CD4-positive, alpha-beta T cell treated with Interferon alpha-2 for 1 hour (primary cell): ENCODE results near the gene MLPH.

Experiments used
- DNase-seq, 2 donors: peaks; one replicate each; pipeline ENCODE4 v3.0.0-alpha.2; 2020 to 2022

MLPH gene

GRCh38 chr2:237480988-237481525, 6.0 kb upstream of the MLPH start:
- DNase-seq, result no peak

DNA sequence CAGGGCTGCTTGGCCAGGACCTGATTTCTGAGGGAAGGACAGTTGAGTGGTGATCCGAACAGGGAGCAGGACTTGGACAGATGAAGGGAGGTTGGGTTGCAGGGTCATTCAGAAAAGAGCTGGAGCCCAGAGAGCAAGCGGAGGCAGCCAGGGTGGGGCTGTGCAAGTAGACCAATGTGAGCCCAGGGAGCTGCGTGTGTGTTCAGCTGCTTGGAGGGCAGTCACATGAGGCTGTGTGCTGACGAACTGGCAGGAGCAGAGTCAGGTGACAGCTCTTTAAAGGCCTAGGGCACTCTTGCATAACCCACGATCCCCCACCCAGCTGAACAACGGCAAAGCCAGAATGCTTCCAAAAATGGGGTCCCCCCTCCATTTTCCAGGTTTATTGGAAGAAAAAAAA, 4.6 kb upstream of the MLPH start:
- no peak for DNase-seq

GRCh38 chr2:237483018-237483731, 3.9 kb upstream of the MLPH start:
- no peak for DNase-seq

DNA sequence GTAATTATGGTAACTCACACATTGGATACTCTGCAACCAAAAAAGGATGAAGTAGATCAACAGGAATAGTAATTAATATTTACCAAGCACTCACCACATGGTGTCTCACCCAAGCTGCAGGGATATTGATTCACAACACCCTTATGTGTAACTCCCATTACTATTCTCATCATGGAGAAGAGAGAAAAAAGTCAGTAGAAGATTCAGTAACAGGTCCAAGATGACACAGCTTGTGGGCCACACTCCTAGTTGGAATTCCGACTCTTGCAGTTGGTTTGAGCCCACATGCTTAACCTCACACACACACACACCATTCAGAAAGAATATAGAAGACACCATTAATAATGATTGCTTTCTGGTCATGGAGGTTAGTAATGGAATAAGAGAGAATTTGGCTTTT, 1.7 kb upstream of the MLPH start:
- no peak for DNase-seq

DNA sequence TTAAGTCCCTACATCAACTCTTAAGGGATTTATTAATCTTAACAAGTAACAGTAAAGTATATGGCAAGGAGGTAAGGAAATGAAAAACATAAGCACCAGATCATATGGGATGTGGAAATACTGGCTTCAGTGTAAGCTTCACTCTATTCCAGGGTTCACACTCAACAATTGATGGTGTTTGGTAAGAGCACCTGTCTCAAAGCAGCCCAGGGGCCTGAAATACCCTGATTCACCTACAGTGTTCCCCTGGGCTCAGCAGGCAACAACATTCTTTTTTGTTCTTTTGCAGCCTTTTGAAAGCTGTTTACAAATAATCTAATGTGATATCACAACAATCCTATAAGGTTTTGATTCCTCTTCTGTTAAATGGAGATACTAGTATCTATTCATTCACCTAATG, 1.2 kb upstream of the MLPH start:
- no peak for DNase-seq

GRCh38 chr2:237486334-237486818, 675 bp upstream of the MLPH start:
- DNase-seq, result no peak

DNA sequence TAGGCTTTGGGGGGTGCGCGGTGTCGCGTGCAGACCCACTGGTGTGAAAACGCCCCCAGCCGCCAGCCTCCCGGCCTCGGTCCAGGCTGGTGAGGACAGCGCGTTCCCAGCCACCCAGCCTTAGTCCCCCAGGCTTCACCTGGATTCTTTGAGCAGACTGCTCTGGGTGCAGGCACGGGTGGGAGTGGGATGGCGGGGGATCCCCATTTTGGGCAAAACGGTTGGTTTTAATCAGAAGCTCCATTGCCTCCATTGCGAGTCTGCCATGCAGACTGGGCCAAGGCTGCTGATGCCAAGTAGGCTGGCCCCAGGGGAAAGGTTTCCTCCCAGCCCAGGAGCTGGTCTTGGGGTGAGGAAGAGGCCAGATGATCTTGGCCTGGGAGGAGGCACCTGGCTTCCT, 445 bp downstream of the MLPH start:
- DNase-seq, result no peak

DNA sequence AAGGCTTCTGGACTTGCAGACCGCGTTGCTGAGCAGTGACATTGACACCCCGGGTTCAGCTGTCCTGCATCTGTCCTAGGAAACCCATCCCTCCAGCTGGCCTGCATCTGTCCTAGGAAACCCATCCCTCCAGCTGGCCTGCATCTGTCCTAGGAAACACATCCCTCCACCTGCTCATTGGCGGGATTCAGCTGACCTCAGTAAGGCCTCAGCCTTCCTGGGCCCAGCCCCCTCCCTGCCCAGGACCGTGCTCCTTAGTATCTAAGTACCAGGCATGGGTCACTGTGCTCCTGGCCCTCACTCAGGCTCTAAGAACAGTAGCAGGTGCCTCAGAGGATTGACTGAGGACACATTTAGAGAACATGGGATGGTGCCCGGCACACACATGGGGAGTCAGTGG, 1.2 kb downstream of the MLPH start:
- no peak for DNase-seq

DNA sequence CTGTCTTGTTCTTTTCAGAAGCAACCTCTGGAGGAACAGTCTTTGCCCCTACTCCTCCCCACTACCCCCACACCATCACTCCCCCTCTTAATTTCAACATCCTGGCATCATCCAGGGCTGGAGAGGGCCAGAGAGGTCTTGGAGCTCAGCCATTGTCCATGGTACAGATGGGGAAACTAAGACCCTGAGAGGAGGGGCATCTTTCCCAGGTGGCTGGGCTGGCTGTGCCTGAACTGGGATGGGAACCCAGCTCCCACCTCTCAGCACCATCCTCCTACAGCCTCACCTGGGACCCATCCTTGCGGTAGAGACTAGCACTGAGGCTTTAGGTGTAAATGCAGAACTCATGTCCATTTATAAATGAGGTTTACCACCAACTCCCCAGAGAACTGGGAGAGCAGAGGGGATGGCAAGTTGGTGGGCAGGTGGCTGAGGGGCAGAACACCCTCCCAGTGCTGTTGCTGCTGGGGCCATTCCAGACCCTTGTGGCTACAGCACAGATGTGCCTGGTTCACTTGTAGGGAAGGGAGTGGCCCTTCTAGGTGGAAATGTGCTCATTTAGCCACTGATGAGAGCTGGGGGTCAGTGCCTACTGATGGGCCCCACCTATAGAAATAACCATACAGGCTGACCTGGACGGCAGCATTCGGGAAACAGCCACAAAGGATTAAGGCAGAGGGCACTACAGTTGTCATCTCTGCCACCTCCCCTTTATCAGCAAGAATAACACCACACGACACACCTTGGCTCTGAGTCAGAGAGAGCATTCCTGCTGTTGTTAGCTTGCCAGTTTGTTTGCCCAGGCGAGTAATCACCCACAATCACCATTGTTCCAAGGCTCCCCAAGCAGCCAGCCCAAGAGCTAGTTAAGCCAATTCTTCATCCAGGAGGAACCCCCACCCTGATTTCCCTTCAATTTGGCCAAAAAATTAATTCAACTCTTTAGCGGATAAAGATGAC, 2.1 kb downstream of the MLPH start:
- no peak for DNase-seq

DNA sequence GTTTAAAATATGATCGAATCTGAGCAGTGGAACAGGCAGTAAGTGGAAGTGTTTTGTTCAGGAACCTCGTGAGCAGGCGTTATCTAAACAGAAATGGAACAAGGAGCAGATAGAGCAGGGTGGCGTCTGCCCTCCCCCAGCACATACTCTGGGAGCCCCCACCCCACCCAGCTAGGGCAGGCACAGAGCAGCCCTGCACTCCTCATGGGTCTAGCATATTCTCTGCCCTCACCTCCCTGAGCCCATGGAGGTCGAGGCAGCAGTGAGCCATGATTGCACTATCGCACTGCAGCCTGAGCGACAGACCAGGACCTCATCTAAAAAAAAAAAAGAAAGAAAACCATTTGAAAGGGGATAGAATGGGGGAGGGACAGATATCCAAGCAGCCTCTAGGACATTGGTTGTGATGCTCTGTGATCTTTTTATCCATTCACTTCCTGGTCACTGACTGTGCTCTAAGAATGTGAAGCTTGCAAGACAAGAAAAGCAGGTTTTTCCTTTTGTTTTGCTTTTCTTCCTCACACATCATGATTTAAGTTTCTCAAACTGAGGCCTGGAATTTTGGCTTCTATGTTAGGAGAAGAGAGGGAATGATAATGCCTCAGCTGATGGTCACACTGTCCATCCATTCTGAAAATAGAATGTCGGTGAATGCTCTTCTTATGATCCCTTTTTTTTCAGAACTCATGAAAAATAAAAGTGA, 3.1 kb downstream of the MLPH start:
- DNase-seq, result no peak

- DNase-seq, result no peak
Observed at GRCh38 chr2:237490795-237491194, 3.7 kb downstream of the MLPH start.

GRCh38 chr2:237491515-237492118, 4.6 kb downstream of the MLPH start:
- DNase-seq, result no peak

DNA sequence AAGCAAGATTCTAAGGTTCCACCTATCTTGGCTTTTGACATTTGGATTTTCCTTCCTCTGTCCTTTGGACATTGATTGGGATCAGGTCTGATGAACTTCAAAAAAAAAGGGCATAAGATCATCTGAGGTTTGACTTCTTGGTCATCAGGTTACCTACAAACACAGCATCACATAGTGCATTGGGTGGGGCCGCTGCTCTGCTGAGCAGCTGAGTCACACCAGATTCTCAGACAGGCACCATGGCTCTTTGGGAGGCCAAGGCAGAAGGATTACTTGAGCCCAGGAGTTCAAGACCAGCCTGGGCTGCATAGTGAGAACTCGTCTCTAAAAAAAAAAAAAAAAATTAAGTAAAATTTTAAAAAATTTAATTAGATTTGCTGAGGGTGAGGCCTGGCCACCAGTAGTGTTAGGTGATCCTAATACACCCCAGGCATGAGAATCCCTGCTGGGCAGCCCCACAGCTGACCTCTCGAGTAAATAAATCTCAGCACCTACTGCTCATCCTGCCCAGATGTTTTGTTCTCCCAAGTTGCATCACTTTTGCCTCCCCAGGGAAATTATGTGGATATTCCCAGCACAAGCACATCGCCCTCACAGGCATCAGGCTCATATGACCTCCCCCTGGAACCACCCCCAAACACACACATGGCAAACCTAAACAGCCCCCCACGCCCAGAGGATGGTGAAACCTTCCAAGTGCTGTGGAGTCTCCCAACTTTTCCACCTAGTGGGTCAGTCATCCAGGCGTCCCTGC, 5.3 kb downstream of the MLPH start:
- no peak for DNase-seq

GRCh38 chr2:237494066-237494465, 7.0 kb downstream of the MLPH start:
- DNase-seq, result no peak

DNA sequence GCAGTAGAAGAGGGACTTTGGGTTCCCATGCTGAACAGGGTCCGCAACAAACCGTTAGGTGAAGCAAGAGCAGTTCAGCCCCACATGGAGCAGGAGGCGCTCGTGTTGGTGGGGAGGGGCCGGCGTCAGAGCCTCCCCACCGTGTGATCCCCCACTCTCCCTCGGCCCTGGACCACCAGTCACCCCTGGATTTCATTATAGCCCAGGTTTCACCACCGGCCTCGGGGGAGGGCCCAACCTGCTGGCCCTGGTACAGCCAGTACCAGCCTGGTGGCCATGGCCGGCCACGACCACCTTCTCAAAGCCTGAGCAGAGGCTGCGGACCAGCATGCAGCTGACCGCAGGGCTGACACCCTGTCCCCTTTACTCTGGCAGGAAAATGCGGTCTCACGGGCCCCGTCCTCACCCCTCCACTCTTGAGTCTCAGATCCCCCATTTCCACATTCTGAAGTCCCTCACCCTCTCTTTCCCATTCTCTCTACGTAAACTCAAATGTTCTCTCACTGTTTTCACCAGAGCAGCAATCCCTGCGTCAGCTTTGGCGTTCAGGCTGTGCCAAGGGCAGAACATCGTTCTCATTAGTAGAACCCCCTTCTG, 8.6 kb downstream of the MLPH start:
- no peak for DNase-seq

GRCh38 chr2:237496428-237496827, 9.4 kb downstream of the MLPH start:
- DNase-seq, result no peak

GRCh38 chr2:237497009-237497837, 10.2 kb downstream of the MLPH start:
- DNase-seq, result no peak

DNA sequence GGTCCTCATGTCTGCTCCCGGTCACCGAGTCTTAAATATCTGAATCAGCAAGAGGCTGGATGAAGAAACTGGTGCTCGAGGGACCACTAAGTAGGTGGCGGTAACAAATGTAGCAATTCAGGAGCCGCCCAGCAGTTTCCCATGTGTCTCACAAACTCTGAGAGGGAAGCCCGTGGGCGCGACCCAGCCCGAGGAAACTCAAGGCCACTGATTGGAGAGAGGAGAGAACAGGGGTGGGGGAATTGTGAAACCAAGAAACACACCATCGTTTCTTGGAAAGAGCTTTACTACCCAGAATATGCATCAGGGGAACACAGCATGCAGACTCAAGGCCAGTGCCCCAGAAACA, 10.8 kb downstream of the MLPH start:
- DNase-seq, result no peak

- no peak for DNase-seq
Observed at GRCh38 chr2:237498341-237498740, 11.3 kb downstream of the MLPH start.

DNA sequence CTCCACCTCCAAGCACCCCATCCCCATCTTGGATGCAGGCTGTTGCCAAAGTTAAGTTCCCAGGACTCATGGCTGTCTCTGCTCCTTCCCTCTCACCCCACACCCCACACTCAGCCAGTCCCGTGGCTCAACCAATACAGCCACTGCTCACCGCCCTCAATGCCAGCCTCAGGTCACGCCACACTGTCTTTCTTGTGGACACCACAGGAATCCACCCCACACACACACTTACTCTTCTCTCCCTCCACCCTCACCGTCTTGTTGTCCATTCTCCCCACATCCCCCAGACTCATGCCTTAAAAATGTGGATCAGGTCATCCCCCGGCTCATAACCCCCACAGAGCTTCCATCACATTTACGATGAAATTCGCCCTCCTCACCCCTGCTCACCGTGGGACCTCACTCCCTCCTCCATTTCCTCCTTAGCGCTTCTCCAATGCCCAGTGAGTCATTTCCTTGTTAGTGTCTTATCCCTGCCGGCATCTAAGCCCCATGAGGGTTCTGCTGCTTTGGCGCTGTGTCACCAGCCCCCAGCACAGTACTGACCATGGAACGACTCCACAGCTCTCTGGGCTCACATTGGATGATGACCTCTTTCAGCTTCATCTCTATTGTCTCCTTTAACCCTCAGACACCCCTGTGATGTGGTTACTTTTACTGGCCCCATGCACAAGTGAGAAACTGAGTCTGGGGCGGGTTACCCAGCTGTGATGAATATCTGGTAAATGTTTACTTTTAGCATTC, 13.8 kb downstream of the MLPH start:
- DNase-seq, result no peak
